ENCODE measurements around the gene YIPF5. TPM values are rescaled to one million over a fixed set of nuclear protein-coding genes. Genes with fewer than 3 reads are reported as not detected.

The YIPF5 gene
- total RNA-seq, 1 experiment from 2014 or later: 67.2 TPM

DNA sequence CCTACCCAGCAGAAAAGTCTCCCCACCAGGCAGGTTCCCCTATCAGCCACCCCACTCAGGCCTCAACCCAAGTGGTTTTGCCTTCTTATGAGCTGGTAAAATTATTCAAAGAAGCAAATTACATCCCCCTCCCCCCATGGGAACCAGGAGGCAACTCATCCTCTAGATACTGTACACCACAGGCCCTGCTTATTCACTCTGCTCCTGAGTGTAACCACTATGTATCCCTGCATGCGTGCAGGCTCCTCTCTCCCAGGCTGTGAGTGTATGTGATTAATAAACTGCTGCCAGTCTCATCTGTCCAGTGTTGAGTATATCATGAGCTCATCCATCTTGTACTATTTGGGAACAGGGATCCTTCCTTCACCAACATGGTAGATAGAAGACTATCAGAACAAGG, 8.8 kb upstream of the YIPF5 start:
- peak; percentile 23 for DNase-seq (ENCODE audit: low read depth)

DNA sequence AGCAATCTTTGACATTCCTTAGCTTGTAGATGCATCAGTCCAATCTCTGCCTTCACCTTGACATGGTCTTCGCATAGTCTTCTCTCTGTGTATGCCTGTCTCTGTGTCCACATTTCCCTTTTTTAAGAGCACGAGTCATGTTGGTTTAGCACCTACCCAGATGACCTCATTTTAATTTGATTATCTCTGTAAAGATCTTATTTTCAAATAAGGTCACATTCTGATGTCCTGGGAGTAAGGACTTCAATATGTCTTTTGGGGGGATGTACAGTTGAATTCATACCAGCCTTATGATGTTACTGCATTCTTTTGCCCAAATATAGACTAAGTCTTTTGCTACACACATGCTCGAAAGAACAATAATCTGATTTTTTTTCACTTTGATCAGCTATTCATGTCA, 7.1 kb upstream of the YIPF5 start:
- DNase-seq (ENCODE audit: low read depth): no peak

DNA sequence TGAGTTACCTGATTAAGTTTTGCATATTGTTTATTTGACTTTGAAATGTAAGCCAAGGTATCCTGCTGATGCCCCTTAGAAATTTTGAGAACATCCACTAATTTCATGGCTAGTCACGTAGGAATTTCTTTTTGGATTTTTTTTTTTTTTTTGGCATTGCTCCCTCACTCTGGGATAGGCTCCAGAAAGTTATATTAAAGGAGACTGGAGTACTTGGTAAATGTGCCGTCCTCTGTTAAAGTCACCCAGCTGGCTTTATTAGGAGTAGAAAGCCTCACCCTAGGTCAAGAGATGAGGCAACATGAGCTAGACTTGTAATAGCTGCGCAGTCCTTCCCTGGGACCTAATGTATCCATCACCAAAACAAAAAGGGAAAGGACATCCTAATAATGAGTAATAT, 3.3 kb upstream of the YIPF5 start:
- no peak for DNase-seq (ENCODE audit: low read depth)

DNA sequence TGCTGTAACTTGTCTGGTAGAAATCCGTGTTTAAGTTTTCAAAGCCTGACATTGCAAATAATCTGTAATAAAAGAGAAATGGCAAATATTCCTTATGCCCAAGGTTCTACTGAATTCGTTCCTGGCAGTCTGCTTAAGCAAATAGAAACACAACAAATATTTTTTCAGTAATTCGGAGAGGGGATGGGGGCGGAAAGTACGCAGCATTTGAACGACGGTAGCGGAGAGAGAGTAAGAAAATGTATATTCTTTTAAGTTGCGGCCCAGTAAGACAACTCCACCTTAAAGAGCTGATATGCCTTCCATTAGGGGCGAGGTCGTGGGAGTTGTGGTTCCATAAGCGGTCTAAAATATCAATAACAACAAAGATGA, 569 bp downstream of the YIPF5 start:
- no peak for DNase-seq (ENCODE audit: low read depth)

DNA sequence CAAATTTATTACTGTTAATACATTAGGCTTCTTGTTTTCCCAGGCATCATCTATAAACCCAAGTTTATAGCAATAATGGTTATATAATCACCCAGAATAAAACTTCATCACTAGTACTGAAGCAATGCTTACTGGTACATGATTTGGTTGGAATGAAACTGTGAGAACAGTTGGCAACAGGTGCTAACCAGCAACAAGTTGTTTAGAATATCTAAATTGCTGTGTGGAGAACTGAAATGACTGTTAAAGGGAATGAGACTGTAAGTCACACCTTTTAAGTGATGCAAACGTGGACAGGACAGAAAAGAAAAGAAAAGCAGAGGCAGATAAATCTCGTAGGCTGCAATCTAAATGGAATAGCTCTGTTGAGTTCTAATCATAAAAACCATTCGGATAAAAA, 2.5 kb downstream of the YIPF5 start:
- DNase-seq (ENCODE audit: low read depth): no peak

DNA sequence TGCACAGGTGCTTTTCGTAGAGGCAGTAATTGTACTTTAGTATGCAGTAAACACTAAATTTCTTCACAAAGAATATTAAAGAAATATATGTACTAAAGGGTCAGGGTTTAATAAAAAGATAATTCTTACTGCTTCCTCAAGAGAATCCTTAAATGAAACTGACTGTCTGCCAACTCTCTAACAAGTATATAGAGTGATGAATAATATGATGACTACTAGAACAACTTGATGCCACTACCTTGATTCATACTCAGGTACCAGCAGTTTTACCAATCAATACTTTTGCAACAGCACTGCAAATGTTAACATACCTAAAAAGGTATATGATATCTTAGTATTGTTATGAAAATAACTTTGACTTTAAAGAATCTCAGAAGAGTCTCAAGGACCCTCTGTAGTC, 3.8 kb downstream of the YIPF5 start:
- no peak for DNase-seq (ENCODE audit: low read depth)

DNA sequence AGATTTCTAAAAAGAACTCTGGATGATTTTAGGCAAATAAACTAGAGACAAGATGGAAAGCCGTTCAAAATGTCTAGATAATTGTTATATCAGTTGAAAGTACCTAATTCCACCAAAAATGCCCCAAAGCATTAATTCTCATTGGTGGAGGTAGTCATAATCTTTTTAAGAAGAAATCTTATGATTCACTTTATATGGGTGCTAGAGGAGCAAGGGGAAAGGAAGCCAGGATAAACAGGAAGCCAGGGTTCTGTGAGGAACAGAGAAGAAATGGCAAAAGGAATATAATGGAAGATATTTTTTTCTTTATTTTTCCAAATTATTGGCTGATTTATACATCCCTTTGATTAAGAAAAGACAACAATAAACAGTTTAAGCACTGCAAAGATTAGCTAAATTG, 7.8 kb downstream of the YIPF5 start:
- no peak for DNase-seq (ENCODE audit: low read depth)

DNA sequence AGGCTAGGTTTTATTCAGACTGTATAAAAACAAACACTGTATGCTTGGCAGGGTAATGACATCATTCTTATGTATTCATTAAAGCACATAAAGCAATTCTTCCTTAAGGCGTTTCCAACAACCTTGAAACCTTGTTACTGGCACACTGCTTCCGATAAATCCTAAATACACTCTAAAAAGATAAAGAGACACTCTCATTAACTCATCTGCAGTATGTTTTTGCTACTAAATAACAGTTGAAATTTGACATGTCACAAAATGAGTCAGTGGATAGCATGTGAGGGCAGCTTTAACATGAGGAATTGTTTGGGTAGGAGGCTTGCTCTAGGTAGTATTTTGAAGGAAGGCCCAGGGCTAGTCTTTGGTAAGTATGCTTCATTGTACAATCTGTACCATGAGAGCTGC, 13.7 kb downstream of the YIPF5 start:
- DNase-seq (ENCODE audit: low read depth): peak; percentile 34

DNA sequence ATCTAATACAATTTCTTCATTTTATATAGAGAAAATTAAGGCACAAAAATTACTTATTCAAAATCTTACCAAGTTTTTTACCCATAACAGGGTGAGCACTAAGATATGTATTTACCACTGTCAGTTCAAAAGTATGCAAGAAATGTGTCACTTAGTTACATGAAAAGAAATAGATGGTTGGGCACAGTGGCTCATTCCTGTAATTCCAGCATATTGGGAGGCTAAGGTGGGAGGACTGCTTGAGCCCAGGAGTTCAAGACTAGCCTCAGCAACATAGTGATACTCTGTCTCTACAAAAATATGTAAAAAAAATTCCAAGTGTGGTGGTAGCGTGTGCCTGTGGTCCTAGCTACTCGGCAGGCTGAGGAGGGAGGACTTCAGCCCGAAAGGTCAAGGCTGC, 19.4 kb downstream of the YIPF5 start:
- peak; percentile 37 for DNase-seq (ENCODE audit: low read depth)

DNA sequence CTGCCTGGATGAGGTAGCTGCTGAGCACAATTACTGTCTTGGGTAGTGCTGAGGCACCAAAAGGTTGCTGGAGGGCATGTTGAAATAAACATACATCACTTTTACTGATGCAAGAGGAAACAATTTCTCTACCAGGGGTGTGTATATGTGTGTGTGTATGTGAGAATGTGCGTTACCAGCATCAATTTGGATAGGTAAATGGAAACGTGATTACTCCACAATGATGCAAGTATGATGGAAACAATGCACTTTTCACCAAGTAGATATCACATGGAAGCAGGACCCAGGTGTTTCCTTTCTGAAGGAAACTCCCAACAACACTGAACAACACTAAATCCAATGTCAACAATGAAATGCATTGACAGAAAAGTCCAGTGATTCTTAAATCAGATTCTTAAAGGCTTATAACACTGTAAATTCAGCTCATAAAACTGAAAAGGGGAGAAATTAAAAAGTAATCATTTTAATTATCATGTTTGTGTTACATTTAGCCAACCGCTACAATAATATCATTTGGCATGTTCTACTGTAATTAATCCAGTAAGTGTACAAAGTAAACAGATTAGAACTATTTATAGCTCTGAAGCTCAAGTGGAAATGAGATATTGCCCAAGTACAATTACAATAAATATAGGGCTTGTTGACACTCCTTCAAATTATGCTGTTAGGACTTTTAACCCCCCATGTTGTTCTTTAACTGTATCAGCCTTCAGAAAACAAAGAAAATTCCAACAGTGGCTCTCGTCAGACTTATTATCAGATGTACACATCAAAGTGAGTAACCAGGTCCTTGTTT, 25.3 kb downstream of the YIPF5 start:
- DNase-seq (ENCODE audit: low read depth): no peak

DNA sequence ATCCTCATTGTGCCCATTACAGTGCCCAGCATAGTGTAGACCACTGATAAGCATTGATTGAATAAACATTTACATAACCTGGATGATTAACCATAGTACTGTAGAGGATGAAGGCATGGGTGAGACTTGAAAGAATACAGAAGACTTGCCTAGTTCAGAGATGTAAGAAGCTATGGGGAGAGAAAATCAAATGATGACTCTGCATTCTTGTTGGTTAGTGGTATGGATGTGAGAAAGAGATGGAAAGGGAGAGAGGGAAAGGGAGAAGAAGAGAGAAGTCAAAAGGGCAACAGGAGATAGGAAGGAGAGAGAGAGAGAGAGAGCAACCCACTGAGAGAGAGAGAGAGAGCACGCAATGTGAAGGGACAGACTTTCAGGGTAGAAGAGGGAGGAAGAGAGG, 26.8 kb downstream of the YIPF5 start:
- DNase-seq (ENCODE audit: low read depth): no peak

DNA sequence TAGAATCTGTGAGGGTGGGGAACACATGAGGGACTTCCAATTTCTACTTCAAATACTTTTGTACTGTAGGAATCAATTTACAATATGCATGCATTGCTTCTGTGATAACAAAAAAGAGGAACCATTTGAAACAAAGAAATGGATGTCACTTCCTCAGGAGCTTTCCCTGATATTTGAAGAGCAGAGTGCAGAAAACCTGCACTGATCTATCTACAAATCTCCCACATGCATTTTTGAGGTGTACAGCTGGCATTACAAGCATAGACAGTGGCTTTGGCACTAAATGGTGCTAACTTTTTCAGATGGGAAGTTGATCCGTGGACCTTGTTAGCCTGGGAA, 27.7 kb downstream of the YIPF5 start:
- DNase-seq (ENCODE audit: low read depth): no peak

DNA sequence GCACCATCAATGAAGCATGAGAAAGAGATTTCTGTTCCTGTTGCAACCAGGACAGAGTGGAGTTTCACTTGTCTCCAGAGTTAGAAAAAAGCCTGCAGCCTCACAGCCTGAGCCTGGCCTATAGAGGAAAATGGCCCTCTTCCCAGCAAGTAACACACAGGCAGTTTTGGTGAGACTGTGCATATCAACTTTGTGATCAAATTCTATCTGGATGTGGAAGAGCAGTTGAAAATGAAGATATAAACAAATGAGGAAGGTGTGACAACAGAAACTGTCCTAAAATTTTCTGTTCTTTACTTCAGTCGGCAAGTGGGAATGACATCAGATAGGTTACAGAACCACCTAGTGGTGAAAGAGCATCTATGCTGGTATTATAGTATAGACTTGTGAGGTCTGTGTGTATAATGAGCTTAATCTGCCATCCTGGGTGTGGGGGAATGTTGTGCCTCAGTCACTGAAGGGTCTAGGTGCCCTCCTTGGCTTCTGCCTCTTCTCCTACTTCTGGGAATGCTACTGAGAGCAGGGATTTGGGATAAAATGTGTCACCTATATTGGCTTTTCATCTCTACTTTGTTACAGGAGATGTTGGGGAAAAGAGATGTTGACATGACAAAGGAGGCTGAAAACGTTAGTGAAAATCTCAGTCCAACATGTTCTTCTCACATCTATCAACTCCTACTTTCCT, 28.2 kb downstream of the YIPF5 start:
- peak; percentile 58 for DNase-seq (ENCODE audit: low read depth)

DNA sequence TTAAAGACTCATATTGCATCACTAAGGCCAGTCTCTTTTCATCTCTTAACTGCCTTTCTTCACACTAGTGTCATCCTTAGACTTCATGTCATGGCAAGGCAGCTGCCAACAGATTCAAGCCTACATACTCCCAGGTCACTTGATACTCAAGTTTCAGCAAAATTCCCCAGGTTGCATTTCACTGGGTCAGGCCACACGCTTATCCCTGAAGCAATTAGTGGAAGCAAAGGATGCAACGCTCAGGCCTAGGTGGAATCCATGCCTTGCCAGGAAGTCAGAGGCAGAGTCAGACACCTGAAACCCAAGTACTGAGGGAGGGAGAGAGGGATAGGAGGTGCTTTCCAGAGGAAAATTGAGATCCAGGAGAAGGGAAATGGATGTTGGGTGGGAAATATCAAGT, 28.9 kb downstream of the YIPF5 start:
- peak; percentile 8 for DNase-seq (ENCODE audit: low read depth)

DNA sequence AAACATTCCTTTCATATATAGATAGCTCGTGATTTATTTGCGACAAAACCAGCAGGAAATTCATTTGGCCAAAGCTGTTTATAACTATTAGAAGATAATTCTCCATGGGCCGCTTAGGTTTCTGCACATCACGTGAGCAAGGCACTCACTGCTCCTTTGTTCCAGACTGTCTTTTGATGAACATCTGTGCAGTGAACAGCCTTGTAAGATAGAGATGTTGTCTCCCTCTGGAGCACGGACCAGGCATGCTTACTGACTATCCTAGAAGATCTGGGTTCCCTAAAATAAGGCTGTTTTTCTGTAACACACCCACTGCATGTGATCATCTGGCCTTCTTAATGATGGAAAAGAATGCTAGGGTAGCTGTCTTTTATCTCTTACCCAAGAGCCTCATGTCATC, 30.9 kb downstream of the YIPF5 start:
- DNase-seq (ENCODE audit: low read depth): peak; percentile 71

DNA sequence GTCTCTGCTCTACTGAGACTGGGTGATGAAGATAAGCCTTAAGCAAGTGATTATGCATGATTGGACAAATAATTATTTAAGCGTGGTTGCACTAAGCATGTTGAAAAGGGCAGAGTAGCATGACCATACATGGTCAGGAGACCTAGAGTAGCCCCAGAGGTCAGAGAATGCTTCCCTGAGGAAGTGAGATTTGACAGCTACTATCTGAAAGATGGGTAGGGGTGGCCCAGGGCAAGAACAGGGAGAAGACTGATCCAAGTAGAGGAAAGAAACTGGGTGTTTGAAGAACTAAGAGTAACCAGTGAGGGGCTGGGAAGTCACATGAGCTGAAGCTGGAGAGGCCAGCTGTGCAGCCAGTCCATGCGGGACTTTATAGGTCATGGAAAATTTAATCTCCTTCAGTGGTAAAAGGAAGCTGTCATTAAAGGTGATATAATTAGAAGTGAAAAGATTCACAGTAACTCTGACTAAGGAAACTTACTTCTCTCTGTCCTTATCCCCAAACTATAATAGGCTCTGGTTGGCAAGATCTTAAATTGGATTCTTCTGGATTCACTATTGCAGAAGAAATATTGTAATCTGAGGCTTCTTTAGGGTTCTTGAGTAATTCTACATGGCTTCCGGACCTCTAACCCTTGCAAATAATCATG, 35.2 kb downstream of the YIPF5 start:
- no peak for DNase-seq (ENCODE audit: low read depth)

DNA sequence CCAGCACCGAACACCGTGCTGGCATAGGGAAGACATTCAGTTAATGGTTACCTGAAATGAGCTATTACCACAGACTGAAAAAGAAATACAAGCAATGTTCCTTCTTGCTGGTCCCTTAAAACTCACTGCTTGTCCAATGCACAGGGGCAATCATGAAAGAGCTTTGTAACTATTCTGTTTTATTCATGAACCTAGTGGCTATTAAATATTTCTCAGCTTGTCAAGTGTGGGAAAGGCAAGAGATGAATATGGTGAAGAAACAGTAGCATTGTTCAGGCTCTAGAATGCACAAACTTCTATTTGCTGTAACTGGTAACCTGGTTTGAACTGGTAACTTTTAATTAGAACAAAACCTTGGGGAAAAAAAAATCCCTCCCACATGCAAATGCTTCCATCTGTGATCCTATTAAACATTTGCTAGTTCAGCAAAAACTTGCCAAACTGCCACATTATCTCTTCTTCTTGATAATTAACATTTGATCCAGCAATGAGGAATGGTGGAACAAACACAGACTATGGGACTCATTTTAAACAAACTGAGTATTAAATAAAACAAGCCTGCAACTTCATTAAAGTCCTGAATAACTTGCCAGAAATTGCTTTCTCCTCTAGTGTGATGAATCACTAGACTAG, 36.1 kb downstream of the YIPF5 start:
- DNase-seq (ENCODE audit: low read depth): no peak

DNA sequence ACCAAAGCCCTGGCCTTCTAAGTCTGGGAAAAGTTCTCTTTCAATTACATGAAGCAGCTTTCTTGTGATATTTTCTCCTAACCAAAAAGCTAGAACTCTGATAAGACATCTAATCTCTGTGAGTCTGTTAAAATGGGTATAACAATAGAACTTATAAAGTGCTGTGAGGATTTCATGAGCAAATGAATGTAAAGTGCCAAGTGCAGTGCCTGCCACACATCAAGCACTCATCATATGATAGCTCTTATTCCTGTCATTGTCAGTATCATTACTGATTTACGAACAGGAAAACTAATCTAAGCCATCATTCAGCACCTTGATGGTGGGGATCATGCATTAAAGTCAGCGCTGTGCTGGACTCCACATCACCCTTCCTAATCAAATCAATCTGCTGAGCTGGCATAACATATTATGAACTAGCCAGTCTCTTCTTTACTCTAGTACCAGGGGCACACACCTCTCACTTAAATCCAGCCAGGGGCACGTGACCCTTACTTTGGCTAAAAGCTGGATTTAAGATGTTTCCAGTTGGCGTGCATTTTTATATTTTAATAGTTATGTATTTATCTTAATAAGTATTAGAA, 37.3 kb downstream of the YIPF5 start:
- no peak for DNase-seq (ENCODE audit: low read depth)

DNA sequence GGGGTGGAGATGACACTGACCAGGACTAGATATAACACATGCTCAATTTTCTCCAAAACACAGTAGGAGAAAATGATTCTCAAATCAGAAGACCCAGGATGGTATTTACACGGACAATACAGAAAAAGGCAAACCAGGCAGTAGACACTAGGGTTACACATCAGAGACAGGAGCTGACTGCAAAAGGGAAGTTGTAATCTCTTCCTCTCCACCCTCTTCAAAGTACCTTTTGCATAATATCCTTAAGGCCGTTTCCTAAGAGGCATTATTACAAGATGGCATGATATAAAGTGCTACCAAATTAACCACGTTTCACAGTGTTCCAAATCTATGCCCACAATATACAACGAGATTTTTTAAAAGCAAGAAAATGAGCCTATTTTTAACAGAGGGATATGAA, 39.2 kb downstream of the YIPF5 start:
- DNase-seq (ENCODE audit: low read depth): no peak

DNA sequence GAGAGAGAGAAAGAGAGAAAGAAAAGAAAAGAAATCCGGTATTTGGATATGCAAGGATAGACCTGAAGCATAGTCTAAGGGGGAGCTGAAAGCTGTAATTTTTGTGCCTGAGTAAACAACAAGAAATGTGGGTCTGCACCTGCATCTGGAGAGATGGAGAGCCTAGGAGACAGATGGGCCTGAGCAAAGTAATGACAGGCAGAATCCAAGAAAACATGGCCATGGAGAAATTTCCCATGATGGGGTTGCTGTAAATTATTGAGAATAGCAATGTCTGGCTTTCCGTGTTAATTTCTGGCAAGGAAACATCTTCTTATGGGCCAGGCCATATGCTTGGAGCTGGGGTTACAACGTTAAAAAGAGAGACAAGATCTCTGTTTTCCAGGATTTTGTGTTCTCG, 40.2 kb downstream of the YIPF5 start:
- DNase-seq (ENCODE audit: low read depth): no peak

DNA sequence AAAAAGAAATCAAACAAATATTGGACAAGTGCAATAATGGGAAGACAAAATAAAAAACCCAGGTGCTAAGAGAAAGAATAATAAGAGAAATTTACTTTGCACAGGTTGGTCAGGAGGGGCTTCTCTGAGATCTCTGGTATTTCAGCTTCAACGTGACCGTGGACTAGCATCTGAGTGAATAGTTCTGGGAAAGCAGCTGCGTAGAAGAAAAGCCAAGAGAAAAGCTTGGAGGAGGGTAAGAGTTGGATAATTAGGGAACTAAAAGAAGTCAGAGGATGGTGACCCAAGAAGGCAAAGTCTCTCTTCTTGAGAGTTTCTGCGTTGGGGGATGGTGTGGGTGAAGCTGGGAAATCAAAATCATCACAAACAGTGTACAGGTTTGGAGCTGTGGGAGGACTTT, 41.6 kb downstream of the YIPF5 start:
- no peak for DNase-seq (ENCODE audit: low read depth)

DNA sequence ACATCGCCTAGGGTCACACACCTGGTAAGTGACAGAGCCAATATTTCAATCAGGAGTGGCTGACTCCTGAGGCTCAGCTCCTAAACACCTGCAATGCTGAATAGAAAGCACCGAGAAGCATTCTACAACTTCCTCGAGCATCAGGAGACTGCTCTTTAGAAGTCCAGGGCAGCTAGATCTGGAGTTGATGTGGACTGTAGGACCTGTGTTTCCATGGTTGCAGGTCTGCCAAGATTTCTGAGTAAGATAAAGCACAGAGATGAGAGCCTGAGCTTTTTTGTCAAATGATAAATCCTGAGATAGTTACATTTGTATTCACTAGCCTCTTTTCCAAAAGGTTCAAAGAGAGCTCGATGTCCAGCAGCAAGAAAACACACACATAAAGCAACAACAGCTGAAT, 43.8 kb downstream of the YIPF5 start:
- no peak for DNase-seq (ENCODE audit: low read depth)

All from LHCN-M2 (cell line).